Kidney (tissue), 14 donors: ENCODE measurements around the gene SLC66A3. TPM values are rescaled to one million over a fixed set of nuclear protein-coding genes. Genes with fewer than 3 reads are reported as not detected.

Experiments
- DNase-seq, 5 donors: peaks; one replicate each; pipeline ENCODE4 v3.0.0-alpha.2; 2013 to 2020
- FAIRE-seq: peaks from 2 replicates; lab custom pipeline; 2012; peaks lifted over from hg19 to GRCh38; lab: Jason Lieb, UNC
- H3K27ac ChIP-seq, 2 donors: one replicate each; pipeline ENCODE4 v1.7.0; 2013; ENCODE audit warnings: low read depth in 2 of 2, low read length in 2 of 2, inconsistent platforms in 1 of 2
- H3K27me3 ChIP-seq: one replicate; pipeline ENCODE4 v1.7.1; 2013; ENCODE audit warnings: low read length, inconsistent platforms; ENCODE audit not compliant: control insufficient read depth, insufficient read depth
- H3K36me3 ChIP-seq, 3 donors: one replicate each; pipeline versions ENCODE4 v1.7.0 to v1.7.1; 2013; ENCODE audit warnings: low read length in 3 of 3, control low read depth in 1 of 3, inconsistent platforms in 1 of 3; ENCODE audit not compliant: insufficient read depth in 3 of 3, control insufficient read depth in 2 of 3
- H3K4me1 ChIP-seq, 3 donors: one replicate each; pipeline versions ENCODE4 v1.7.0 to v1.7.1; 2013; ENCODE audit warnings: low read length in 3 of 3, inconsistent platforms in 1 of 3, low read depth in 1 of 3; ENCODE audit not compliant: control insufficient read depth in 2 of 3, insufficient read depth in 2 of 3
- H3K4me3 ChIP-seq, 3 donors: one replicate each; pipeline versions ENCODE4 v1.7.0 to v1.8.1; 2013; ENCODE audit warnings: low read length in 3 of 3, control low read depth in 1 of 3, inconsistent platforms in 1 of 3
- H3K9ac ChIP-seq, 3 donors: one replicate each; pipeline versions ENCODE4 v1.7.0 to v1.7.1; 2013; ENCODE audit warnings: low read length in 3 of 3, control low read depth in 1 of 3, inconsistent platforms in 1 of 3
- H3K9me3 ChIP-seq, 3 donors: one replicate each; pipeline versions ENCODE4 v1.7.0 to v1.7.1; 2013; ENCODE audit warnings: low read length in 3 of 3, control low read depth in 1 of 3, inconsistent platforms in 1 of 3; ENCODE audit not compliant: control insufficient read depth in 2 of 3, insufficient read depth in 1 of 3
- CTCF ChIP-seq: IDR thresholded peaks from 3 replicates; pipeline ENCODE4 v1.5.1; 2012; ENCODE audit warnings: mild to moderate bottlenecking, moderate library complexity, borderline replicate concordance; ENCODE audit not compliant: insufficient read depth; ENCODE audit errors: extremely low read depth
- intact Hi-C: fragments of 100-400 bp; cut with DNase I; formaldehyde crosslinking; loops from one replicate; pipeline ENCODE4 v1.11.1; 2022
- polyA plus RNA-seq: library from polyadenylated mRNA; stranded (reverse); fragments of 350-450 nt; fragmentation: Illumina TruSeq; extraction: RNeasy Lipid Tissue Mini Kit (QIAGEN cat#74804); gene quantifications from one replicate; pipeline ENCODE4 v1.2.3, GENCODE V29; 2014; ENCODE audit warnings: low read depth, low replicate concordance; ENCODE audit not compliant: insufficient read depth
- total RNA-seq: library from RNA; stranded (reverse); fragmentation: NEBNext Ultra II Directional; extraction: Animal tissue kit (Norgen Biotek cat#: 25700); gene quantifications from one replicate; pipeline ENCODE4 v1.2.1, GENCODE V29; 2021
- donor health status: control.
- donor health status: control.
- donor health status: control.
- donor health status: control.
- donor health status: control.
- donor health status: DM: yes; HTN: yes; CAD: no.
- donor health status: Normal renal cell carcinoma (clear cell type).

SLC66A3 gene
- total and polyA plus RNA-seq, 2 donors from 2014 or later = 28.4 to 33.0 TPM

GRCh38 chr2:11117776-11118175, 37.5 kb upstream of the SLC66A3 start:
- DNase-seq (no peak), FAIRE-seq (no peak)
- Histone ChIP-seq H3K27ac (no peak overlapping the region), H3K9ac (no peak overlapping the region), H3K4me3 (no peak overlapping the region), H3K27me3 (no peaks in the 10 kb centered on the region), H3K9me3 (no peaks in the 10 kb centered on the region), H3K36me3 (no peaks in the 10 kb centered on the region), H3K4me1 (no peaks in the 10 kb centered on the region)
- intact Hi-C loops = no loop called here
- no peak for TF ChIP-seq CTCF

GRCh38 chr2:11118761-11119160, 36.5 kb upstream of the SLC66A3 start:
- no peak for FAIRE-seq
- DNase-seq = no peak
- no peak overlapping the region for H3K4me3 ChIP-seq
- no peak overlapping the region for H3K27ac ChIP-seq
- TF ChIP-seq CTCF = no peak
- H3K36me3 ChIP-seq = no peaks in the 10 kb centered on the region
- intact Hi-C loops = no loop called here
- no peaks in the 10 kb centered on the region for H3K27me3 ChIP-seq
- no peak overlapping the region for H3K9ac ChIP-seq
- H3K9me3 ChIP-seq = no peaks in the 10 kb centered on the region
- no peaks in the 10 kb centered on the region for H3K4me1 ChIP-seq

- DNase-seq = no peak
- H3K27ac ChIP-seq = no peak overlapping the region
- no peak for TF ChIP-seq CTCF
- no peaks in the 10 kb centered on the region for H3K27me3 ChIP-seq
- no peak overlapping the region for H3K4me3 ChIP-seq
- H3K36me3 ChIP-seq = no peaks in the 10 kb centered on the region
- intact Hi-C loops = loop anchor here (5.0 kb wide), 1 partner anchor 289 kb away; no protein-coding TSS in a partner anchor
- H3K9me3 ChIP-seq = no peaks in the 10 kb centered on the region
- no peak for FAIRE-seq
- H3K4me1 ChIP-seq = no peaks in the 10 kb centered on the region
- H3K9ac ChIP-seq = no peak overlapping the region
These were observed 34.0 kb upstream of the SLC66A3 start for GRCh38 chr2:11121099-11121822.
